RWPE2 (cell line): ENCODE results near the gene BBS9.

Experiments used
- ATAC-seq: fragments of 200-7000 bp; cut with Tn5 transposase; 3 replicates; pipeline ENCODE4 v1.9.1; 2021; ENCODE audit warnings: low read depth
- DNase-seq: peaks from one replicate; pipeline ENCODE4 v3.0.0-alpha.2; 2020; ENCODE audit warnings: low spot score
- H3K27ac ChIP-seq: fragments of 450-650 bp; 2 replicates; pipeline ENCODE4 v1.5.1; 2017; ENCODE audit warnings: mild to moderate bottlenecking; ENCODE audit not compliant: poor library complexity, severe bottlenecking
- H3K27me3 ChIP-seq: fragments of 250-450 bp; sonication (Bioruptor Pico); 2 replicates; pipeline ENCODE4 v1.5.1; 2021; ENCODE audit warnings: mild to moderate bottlenecking, moderate library complexity; ENCODE audit not compliant: insufficient read depth, poor library complexity, severe bottlenecking
- H3K36me3 ChIP-seq: fragments of 250-450 bp; sonication (Bioruptor Pico); 2 replicates; pipeline ENCODE4 v1.5.1; 2020; ENCODE audit warnings: low read depth, mild to moderate bottlenecking, moderate library complexity
- H3K4me1 ChIP-seq: fragments of 250-450 bp; sonication (Bioruptor Pico); 2 replicates; pipeline ENCODE4 v1.5.1; 2021; ENCODE audit warnings: mild to moderate bottlenecking, moderate library complexity; ENCODE audit not compliant: insufficient read depth, poor library complexity, severe bottlenecking
- H3K4me3 ChIP-seq: fragments of 250-450 bp; sonication (Bioruptor Pico); 2 replicates; pipeline ENCODE4 v1.5.1; 2021; ENCODE audit warnings: mild to moderate bottlenecking, moderate library complexity; ENCODE audit not compliant: severe bottlenecking
- H3K9me3 ChIP-seq: fragments of 250-450 bp; sonication (Bioruptor Pico); 2 replicates; pipeline ENCODE4 v1.5.1; 2021; ENCODE audit warnings: mild to moderate bottlenecking, moderate library complexity; ENCODE audit not compliant: severe bottlenecking
- CTCF ChIP-seq: fragments of 450-650 bp; IDR thresholded peaks from one replicate; pipeline ENCODE4 v1.5.1; 2017; ENCODE audit warnings: mild to moderate bottlenecking, moderate library complexity; ENCODE audit not compliant: poor library complexity, severe bottlenecking

BBS9 gene

GRCh38 chr7:33179519-33179918 is 50.2 kb downstream of the BBS9 start:
- DNase-seq = no peak
- Histone ChIP-seq H3K4me3 (no peak overlapping the region), H3K4me1 (no peaks in the 10 kb centered on the region), H3K27ac (no peak overlapping the region), H3K27me3 (no peaks in the 10 kb centered on the region), H3K9me3 (no peaks in the 10 kb centered on the region), H3K36me3 (no peaks in the 10 kb centered on the region)
- no peak for ATAC-seq
- TF ChIP-seq CTCF = no peak

- TF ChIP-seq CTCF = no peak
- ATAC-seq (no peak), DNase-seq (no peak)
- no peak overlapping the region for H3K4me3 ChIP-seq
- no peaks in the 10 kb centered on the region for H3K27me3 ChIP-seq
- H3K9me3 ChIP-seq = no peaks in the 10 kb centered on the region
- H3K27ac ChIP-seq = no peak overlapping the region
- no peaks in the 10 kb centered on the region for H3K36me3 ChIP-seq
- peaks cover 6% of the 10 kb centered on the region for H3K4me1 ChIP-seq
These were observed 54.1 kb downstream of the BBS9 start for GRCh38 chr7:33183504-33183903.

- no peak for TF ChIP-seq CTCF
- peaks cover 6% of the 10 kb centered on the region for H3K4me1 ChIP-seq
- H3K4me3 ChIP-seq = no peak overlapping the region
- DNase-seq (no peak), ATAC-seq (no peak)
- no peaks in the 10 kb centered on the region for H3K9me3 ChIP-seq
- H3K27me3 ChIP-seq = no peaks in the 10 kb centered on the region
- no peak overlapping the region for H3K27ac ChIP-seq
- no peaks in the 10 kb centered on the region for H3K36me3 ChIP-seq
These were observed 55.5 kb downstream of the BBS9 start for GRCh38 chr7:33184828-33185227.

DNA sequence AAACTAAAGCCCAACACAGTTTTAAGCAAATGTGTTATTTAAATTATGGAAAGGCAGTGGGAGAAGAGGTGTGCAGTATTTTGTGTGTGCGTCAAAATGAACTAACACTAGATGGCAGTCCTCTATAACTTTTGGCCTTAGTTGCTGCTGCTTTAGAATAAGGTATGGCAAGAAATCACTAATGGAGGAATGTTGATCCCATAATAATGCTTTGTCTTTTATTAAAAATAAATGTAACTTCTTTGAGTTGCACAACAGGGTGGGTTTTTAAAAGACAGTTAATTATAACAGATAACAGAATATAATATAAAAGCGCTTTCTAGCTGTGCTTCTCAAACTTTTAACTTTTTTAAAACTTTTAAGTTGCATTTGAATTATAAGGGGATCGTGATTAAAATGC is 56.4 kb downstream of the BBS9 start:
- no peaks in the 10 kb centered on the region for H3K36me3 ChIP-seq
- H3K4me1 ChIP-seq = peaks cover 6% of the 10 kb centered on the region
- H3K9me3 ChIP-seq = no peaks in the 10 kb centered on the region
- ATAC-seq (peak; percentile 84), DNase-seq (no peak)
- peak; percentile 86 for TF ChIP-seq CTCF
- H3K27ac ChIP-seq = no peak overlapping the region
- H3K27me3 ChIP-seq = no peaks in the 10 kb centered on the region
- H3K4me3 ChIP-seq = no peak overlapping the region

- H3K9me3 ChIP-seq = no peaks in the 10 kb centered on the region
- no peak for DNase-seq
- no peak overlapping the region for H3K27ac ChIP-seq
- no peak overlapping the region for H3K4me3 ChIP-seq
- peak; percentile 63; the same call in 2 of the 3 replicates for ATAC-seq
- no peaks in the 10 kb centered on the region for H3K36me3 ChIP-seq
- peak; percentile 5 for TF ChIP-seq CTCF
- H3K27me3 ChIP-seq = no peaks in the 10 kb centered on the region
- peaks cover 6% of the 10 kb centered on the region for H3K4me1 ChIP-seq
These were observed 56.8 kb downstream of the BBS9 start for GRCh38 chr7:33186192-33186591.
